ENCODE measurements around the gene DUOXA1.

Gene DUOXA1

GRCh38 chr15:45097466-45097865 is 32.2 kb downstream of the DUOXA1 start:
- no peak for TF ChIP-seq CTCF (IDR thresholded peaks at IDR 0.05)

GRCh38 chr15:45095661-45096060 is 34.0 kb downstream of the DUOXA1 start:
- no peak overlapping the region for H3K27ac Mint-ChIP-seq
- DNase-seq, result no peak
- H3K9me3 Mint-ChIP-seq, result no peaks in the 10 kb centered on the region
- no peak overlapping the region for H3K4me3 Mint-ChIP-seq
- peaks cover 64% of the 10 kb centered on the region for H3K27me3 Mint-ChIP-seq (ENCODE audit: low read depth, poor library complexity)
- H3K36me3 Mint-ChIP-seq (ENCODE audit: low read depth), result no peaks in the 10 kb centered on the region
- H3K4me1 Mint-ChIP-seq, result no peaks in the 10 kb centered on the region
- no peak for TF ChIP-seq CTCF (IDR thresholded peaks at IDR 0.05)

More at GRCh38 chr15:45097466-45097865, 32.2 kb downstream of the DUOXA1 start:
- Mint-ChIP-seq H3K27ac (no peak overlapping the region), H3K27me3 (ENCODE audit: low read depth, poor library complexity) (peaks cover 60% of the 10 kb centered on the region), H3K36me3 (ENCODE audit: low read depth) (no peaks in the 10 kb centered on the region), H3K9me3 (no peaks in the 10 kb centered on the region), H3K4me1 (no peaks in the 10 kb centered on the region), H3K4me3 (no peak overlapping the region)
- no peak for DNase-seq

- DNase-seq, result no peak
- no peak for TF ChIP-seq CTCF (IDR thresholded peaks at IDR 0.05)
- Mint-ChIP-seq H3K4me3 (no peak overlapping the region), H3K27me3 (ENCODE audit: low read depth, poor library complexity) (peaks cover 69% of the 10 kb centered on the region), H3K27ac (no peak overlapping the region), H3K36me3 (ENCODE audit: low read depth) (no peaks in the 10 kb centered on the region), H3K9me3 (no peaks in the 10 kb centered on the region), H3K4me1 (peaks cover 6% of the 10 kb centered on the region)
These were observed 35.3 kb downstream of the DUOXA1 start for GRCh38 chr15:45094358-45094730.

GRCh38 chr15:45093622-45094357 is 35.9 kb downstream of the DUOXA1 start:
- H3K4me3 Mint-ChIP-seq, result no peak overlapping the region
- peaks cover 74% of the 10 kb centered on the region for H3K27me3 Mint-ChIP-seq (ENCODE audit: low read depth, poor library complexity)
- no peak overlapping the region for H3K27ac Mint-ChIP-seq
- no peaks in the 10 kb centered on the region for H3K36me3 Mint-ChIP-seq (ENCODE audit: low read depth)
- DNase-seq, result no peak
- TF ChIP-seq CTCF (IDR thresholded peaks at IDR 0.05), result no peak
- no peaks in the 10 kb centered on the region for H3K9me3 Mint-ChIP-seq
- H3K4me1 Mint-ChIP-seq, result peaks cover 11% of the 10 kb centered on the region

GRCh38 chr15:45093013-45093412 is 36.7 kb downstream of the DUOXA1 start:
- Mint-ChIP-seq H3K9me3 (no peaks in the 10 kb centered on the region), H3K36me3 (ENCODE audit: low read depth) (no peaks in the 10 kb centered on the region), H3K4me1 (peaks cover 19% of the 10 kb centered on the region), H3K27me3 (ENCODE audit: low read depth, poor library complexity) (peaks cover 72% of the 10 kb centered on the region), H3K4me3 (no peak overlapping the region), H3K27ac (no peak overlapping the region)
- no peak for DNase-seq
- no peak for TF ChIP-seq CTCF (IDR thresholded peaks at IDR 0.05)

GRCh38 chr15:45091576-45091975 is 38.1 kb downstream of the DUOXA1 start:
- no peak for TF ChIP-seq CTCF (IDR thresholded peaks at IDR 0.05)
- no peaks in the 10 kb centered on the region for H3K36me3 Mint-ChIP-seq (ENCODE audit: low read depth)
- H3K4me1 Mint-ChIP-seq, result peaks cover 21% of the 10 kb centered on the region
- H3K27me3 Mint-ChIP-seq (ENCODE audit: low read depth, poor library complexity), result peaks cover 73% of the 10 kb centered on the region
- no peaks in the 10 kb centered on the region for H3K9me3 Mint-ChIP-seq
- no peak overlapping the region for H3K4me3 Mint-ChIP-seq
- DNase-seq, result no peak
- no peak overlapping the region for H3K27ac Mint-ChIP-seq
